Spleen (tissue), 11 donors: ENCODE data around the gene MACROD2. TPM values are rescaled to one million over a fixed set of nuclear protein-coding genes. Genes with fewer than 3 reads are reported as not detected.

Experiments used
- DNase-seq: peaks from one replicate; pipeline ENCODE4 v3.0.0-alpha.2; 2020
- H3K27ac ChIP-seq, 8 donors: fragments of 200-600 bp; sonication (generic) in 7 of 8; 1 replicate in 4 of 8; 2 replicates in 4 of 8; pipeline versions ENCODE4 v1.5.0 to v1.8.0; 2016 to 2021; ENCODE audit warnings: inconsistent platforms in 4 of 8, mild to moderate bottlenecking in 4 of 8, moderate library complexity in 1 of 8
- H3K27me3 ChIP-seq, 7 donors: fragments of 200-600 bp; sonication (generic) in 6 of 7; replicated peaks in 1 of 7; 1 replicate in 4 of 7; 2 replicates in 3 of 7; pipeline versions ENCODE4 v1.5.0 to v1.8.0; 2016 to 2021; ENCODE audit warnings: inconsistent platforms in 3 of 7, mild to moderate bottlenecking in 1 of 7
- H3K36me3 ChIP-seq, 6 donors: fragments of 200-600 bp; sonication (generic) in 5 of 6; 1 replicate in 4 of 6; 2 replicates in 2 of 6; pipeline versions ENCODE4 v1.5.0 to v1.8.0; 2016 to 2021; ENCODE audit warnings: inconsistent platforms in 2 of 6
- H3K4me1 ChIP-seq, 6 donors: fragments of 200-600 bp; sonication (generic) in 5 of 6; 1 replicate in 3 of 6; 2 replicates in 3 of 6; pipeline versions ENCODE4 v1.5.0 to v1.8.0; 2016 to 2021; ENCODE audit warnings: inconsistent platforms in 3 of 6
- H3K4me3 ChIP-seq, 8 donors: fragments of 200-600 bp; sonication (generic) in 7 of 8; 1 replicate in 4 of 8; 2 replicates in 4 of 8; pipeline versions ENCODE4 v1.5.0 to v1.8.0; 2016 to 2021; ENCODE audit warnings: inconsistent platforms in 4 of 8, mild to moderate bottlenecking in 4 of 8, moderate library complexity in 2 of 8
- H3K9me3 ChIP-seq, 8 donors: fragments of 200-600 bp; sonication (generic) in 7 of 8; 1 replicate in 4 of 8; 2 replicates in 4 of 8; pipeline versions ENCODE4 v1.5.0 to v1.8.0; 2016 to 2021; ENCODE audit warnings: inconsistent platforms in 4 of 8
- CTCF ChIP-seq, 11 experiments: fragments of 200-600 bp in 7 of 11; fragments of 450-650 bp in 4 of 11; sonication (generic) in 4 of 11; IDR thresholded peaks in 8 of 11; conservative IDR thresholded peaks in 3 of 11; 1 replicate in 7 of 11; 2 replicates in 4 of 11; pipeline versions ENCODE4 v1.4.0 to v1.8.0; 2016 to 2021; ENCODE audit warnings: antibody characterized with exemption in 11 of 11, inconsistent platforms in 4 of 11, mild to moderate bottlenecking in 1 of 11
- POLR2A ChIP-seq, 3 donors: fragments of 450-650 bp; IDR thresholded peaks; one replicate each; pipeline ENCODE4 v1.5.1; 2017; ENCODE audit warnings: antibody characterized with exemption in 3 of 3, mild to moderate bottlenecking in 1 of 3
- POLR2AphosphoS5 ChIP-seq, 3 donors: sonication (generic); formaldehyde crosslinking; IDR thresholded peaks; one replicate each; pipeline ENCODE4 v1.5.1; 2017; ENCODE audit warnings: antibody characterized with exemption in 3 of 3
- WGBS, 5 donors: extraction: QIAGEN DNeasy Blood & Tissue Kit in 3 of 5; methylation state at CpG; one replicate each; pipeline versions ENCODE4 v1.1.5 to v1.1.7; 2013 to 2018; 5-methylcytosine and 5-hydroxymethylcytosine counted together
- intact Hi-C: fragments of 100-400 bp; cut with DNase I; formaldehyde crosslinking; loops from one replicate; pipeline ENCODE4 v1.15.0; 2023; ENCODE audit warnings: low total_unique reads
- polyA plus RNA-seq, 3 donors: library from polyadenylated mRNA; stranded (reverse); fragments of 200-250 nt; gene quantifications; one replicate each; pipeline ENCODE4 v1.2.1, GENCODE V29; 2013
- total RNA-seq, 7 donors: library from RNA; depleted of rRNA in 3 of 7; stranded (reverse); fragments of >200 nt in 3 of 7; fragmentation: NEBNext Ultra II Directional in 4 of 7; extraction: Animal tissue kit (Norgen Biotek cat#: 25700) in 4 of 7; gene quantifications; one replicate each; pipeline versions ENCODE4 v1.1.0 to v1.2.1, GENCODE V29; 2016 to 2021
- donor health status: healthy with polysubstance abuse.
- donor health status: DM: no; HTN: no; CAD: no; lungs with moderate emphysema.
- donor health status: DM: no; HTN: no; CAD: no.
- donor health status: Bipolar disorder and iron deficiency.
- donor health status: healthy.
- donor health status: DM: no; HTN: no; CAD: no.
- donor health status: DM: yes; HTN: yes; CAD: no.

MACROD2 gene
- total and polyA plus RNA-seq, 10 donors = 1.5 to 4.7 (median 3.4) TPM

GRCh38 chr20:14882846-14883245 lies 887.5 kb downstream of the MACROD2 start:
- peaks cover 0 to 12% (median 0%) of the 10 kb centered on the region in 8 donors for H3K9me3 ChIP-seq
- DNase-seq = no peak
- H3K27me3 ChIP-seq = no peaks in the 10 kb centered on the region
- TF ChIP-seq CTCF (IDR thresholded peaks at IDR 0.05 in 8 of 11, conservative IDR thresholded peaks at IDR 0.05 in 3 of 11) (no peak), POLR2A (IDR thresholded peaks at IDR 0.05) (no peak), POLR2AphosphoS5 (IDR thresholded peaks at IDR 0.05) (no peak)
- no peak overlapping the region for H3K4me3 ChIP-seq
- no peaks in the 10 kb centered on the region for H3K36me3 ChIP-seq
- no peaks in the 10 kb centered on the region for H3K4me1 ChIP-seq
- intact Hi-C loops = no loop called here
- H3K27ac ChIP-seq = no peak overlapping the region

GRCh38 chr20:14883324-14883723 lies 888.0 kb downstream of the MACROD2 start:
- WGBS, 5 donors = 58 to 84% (median 71%) methylated on average over 1 of the region's 1 CpG

GRCh38 chr20:14885661-14886060 lies 890.3 kb downstream of the MACROD2 start:
- Histone ChIP-seq H3K27me3 (no peaks in the 10 kb centered on the region), H3K4me3 (no peak overlapping the region), H3K27ac (no peak overlapping the region), H3K36me3 (no peaks in the 10 kb centered on the region), H3K9me3 (peaks cover 0 to 15% (median 0%) of the 10 kb centered on the region in 8 donors), H3K4me1 (no peaks in the 10 kb centered on the region)
- no peak for DNase-seq
- 58 to 76% (median 59%) methylated on average over 1 of the region's 1 CpG for WGBS, 5 donors
- intact Hi-C loops = no loop called here
- TF ChIP-seq POLR2AphosphoS5 (IDR thresholded peaks at IDR 0.05) (no peak), CTCF (IDR thresholded peaks at IDR 0.05 in 8 of 11, conservative IDR thresholded peaks at IDR 0.05 in 3 of 11) (no peak), POLR2A (IDR thresholded peaks at IDR 0.05) (no peak)

More at GRCh38 chr20:14883324-14883723, 888.0 kb downstream of the MACROD2 start:
- no peak overlapping the region for H3K27ac ChIP-seq
- no peak overlapping the region for H3K4me3 ChIP-seq
- TF ChIP-seq CTCF (IDR thresholded peaks at IDR 0.05 in 8 of 11, conservative IDR thresholded peaks at IDR 0.05 in 3 of 11) (no peak), POLR2AphosphoS5 (IDR thresholded peaks at IDR 0.05) (no peak), POLR2A (IDR thresholded peaks at IDR 0.05) (no peak)
- no peaks in the 10 kb centered on the region for H3K27me3 ChIP-seq
- H3K4me1 ChIP-seq = no peaks in the 10 kb centered on the region
- intact Hi-C loops = no loop called here
- no peak for DNase-seq
- peaks cover 0 to 12% (median 0%) of the 10 kb centered on the region in 8 donors for H3K9me3 ChIP-seq
- no peaks in the 10 kb centered on the region for H3K36me3 ChIP-seq

GRCh38 chr20:14888134-14888533 lies 892.8 kb downstream of the MACROD2 start:
- 66 to 78% (median 69%) methylated on average over 3 of the region's 3 CpGs for WGBS, 5 donors
- no peak for DNase-seq
- H3K4me3 ChIP-seq = no peak overlapping the region
- intact Hi-C loops = no loop called here
- no peaks in the 10 kb centered on the region for H3K27me3 ChIP-seq
- no peaks in the 10 kb centered on the region for H3K36me3 ChIP-seq
- no peak for TF ChIP-seq CTCF (IDR thresholded peaks at IDR 0.05 in 8 of 11, conservative IDR thresholded peaks at IDR 0.05 in 3 of 11)
- TF ChIP-seq POLR2A (IDR thresholded peaks at IDR 0.05) = no peak
- no peak for TF ChIP-seq POLR2AphosphoS5 (IDR thresholded peaks at IDR 0.05)
- H3K27ac ChIP-seq = no peak overlapping the region
- H3K4me1 ChIP-seq = no peaks in the 10 kb centered on the region
- H3K9me3 ChIP-seq = peaks cover 0 to 8% (median 0%) of the 10 kb centered on the region in 8 donors
